WTC11 (cell line): ENCODE data around the gene SRPRB. TPM values are rescaled to one million over a fixed set of nuclear protein-coding genes. Genes with fewer than 3 reads are reported as not detected.

ENCODE experiments used
- ATAC-seq: fragments of 200-7000 bp; cut with Tn5 transposase; 2 replicates; pipeline ENCODE4 v1.10.0; 2021; ENCODE audit warnings: mild to moderate bottlenecking, moderate library complexity
- CTCF ChIA-PET: fragments of 300-600 bp; sonication (Branson Sonifier 250); formaldehyde crosslinking; loops from one replicate; lab custom pipeline; 2021; ENCODE audit warnings: antibody characterized with exemption; lab: Charles Lee
- POLR2A ChIA-PET: fragments of 350-600 bp; sonication (Branson Sonifier 250); formaldehyde crosslinking; loops from one replicate; lab custom pipeline; 2021; ENCODE audit warnings: antibody characterized with exemption; lab: Charles Lee
- DNase-seq: peaks from one replicate; pipeline ENCODE4 v3.0.0; 2021; ENCODE audit warnings: low spot score
- H3K27ac Mint-ChIP-seq: 2 replicates; pipeline ENCODE4 v1.8.0; 2021; ENCODE audit warnings: mixed read lengths
- H3K27me3 Mint-ChIP-seq: 2 replicates; pipeline ENCODE4 v1.8.0; 2021; ENCODE audit warnings: low read depth, mild to moderate bottlenecking, moderate library complexity, mixed read lengths
- H3K36me3 Mint-ChIP-seq: 2 replicates; pipeline ENCODE4 v1.8.0; 2021; ENCODE audit warnings: mixed read lengths
- H3K4me1 Mint-ChIP-seq: 2 replicates; pipeline ENCODE4 v1.8.0; 2022; ENCODE audit warnings: mixed read lengths
- H3K4me3 Mint-ChIP-seq: 2 replicates; pipeline ENCODE4 v1.8.0; 2021; ENCODE audit warnings: mild to moderate bottlenecking, moderate library complexity, mixed read lengths
- H3K9me3 Mint-ChIP-seq: 2 replicates; pipeline ENCODE4 v1.8.0; 2021; ENCODE audit warnings: mixed read lengths
- ARID4B ChIP-seq: sonication (generic); formaldehyde crosslinking; IDR thresholded peaks from 2 replicates; pipeline ENCODE4 v1.8.0; 2023; ENCODE audit warnings: missing genetic modification reagents, mild to moderate bottlenecking, borderline replicate concordance
- ATF1 ChIP-seq: sonication (generic); formaldehyde crosslinking; IDR thresholded peaks from 2 replicates; pipeline ENCODE4 v1.8.1; 2023; ENCODE audit warnings: mild to moderate bottlenecking, moderate library complexity, missing genetic modification reagents
- CTCF ChIP-seq: fragments of 200-600 bp; IDR thresholded peaks from 2 replicates; pipeline ENCODE4 v1.8.0; 2022; ENCODE audit warnings: antibody characterized with exemption
- E2F4 ChIP-seq: sonication (generic); formaldehyde crosslinking; IDR thresholded peaks from 2 replicates; pipeline ENCODE4 v1.8.1; 2022; ENCODE audit warnings: low read depth, mild to moderate bottlenecking, moderate library complexity, missing genetic modification reagents, borderline replicate concordance
- EMX1 ChIP-seq: fragments of 250-450 bp; sonication (Bioruptor Pico); IDR thresholded peaks from 2 replicates; pipeline ENCODE4 v1.8.0; 2021; ENCODE audit warnings: mild to moderate bottlenecking
- FOXP4 ChIP-seq: sonication (generic); formaldehyde crosslinking; IDR thresholded peaks from 2 replicates; pipeline ENCODE4 v1.8.0; 2022; ENCODE audit warnings: mild to moderate bottlenecking, missing genetic modification reagents
- MXD4 ChIP-seq: fragments of 250-450 bp; sonication (Bioruptor Pico); IDR thresholded peaks from 2 replicates; pipeline ENCODE4 v1.8.0; 2021; ENCODE audit warnings: mild to moderate bottlenecking, moderate library complexity, borderline replicate concordance
- PRRX2 ChIP-seq: fragments of 250-450 bp; sonication (Bioruptor Pico); IDR thresholded peaks from 2 replicates; pipeline ENCODE4 v1.8.0; 2021; ENCODE audit warnings: mild to moderate bottlenecking
- TP53 ChIP-seq: sonication (generic); formaldehyde crosslinking; IDR thresholded peaks from 2 replicates; pipeline ENCODE4 v1.8.1; 2023; ENCODE audit warnings: mild to moderate bottlenecking, missing genetic modification reagents
- USF1 ChIP-seq: sonication (generic); formaldehyde crosslinking; IDR thresholded peaks from 2 replicates; pipeline ENCODE4 v1.8.0; 2022; ENCODE audit warnings: mild to moderate bottlenecking, missing genetic modification reagents
- ZNF121 ChIP-seq: sonication (generic); formaldehyde crosslinking; IDR thresholded peaks from 2 replicates; pipeline ENCODE4 v1.8.0; 2023; ENCODE audit warnings: missing genetic modification reagents
- ZNF512 ChIP-seq: sonication (generic); formaldehyde crosslinking; IDR thresholded peaks from 2 replicates; pipeline ENCODE4 v1.8.1; 2022; ENCODE audit warnings: missing genetic modification reagents, borderline replicate concordance
- total RNA-seq: library from RNA; stranded (reverse); gene quantifications from 3 replicates; pipeline ENCODE4 v1.2.3, GENCODE V29; 2021

The SRPRB gene
- total RNA-seq, 1 experiment from 2014 or later, result 40.9 TPM

GRCh38 chr3:133836497-133837158 is 31.0 kb downstream of the SRPRB start:
- H3K27me3 Mint-ChIP-seq, result no peaks in the 10 kb centered on the region
- H3K36me3 Mint-ChIP-seq, result no peaks in the 10 kb centered on the region
- DNase-seq (no peak), ATAC-seq (no peak)
- TF ChIP-seq ZNF121 (CRISPR knock-in tag), result no peak
- no peak for TF ChIP-seq USF1 (CRISPR knock-in tag)
- no peak for TF ChIP-seq ARID4B
- no peak for TF ChIP-seq ZNF512 (CRISPR knock-in tag)
- no peak for TF ChIP-seq EMX1
- no peak for TF ChIP-seq ATF1 (CRISPR knock-in tag)
- no peak for TF ChIP-seq PRRX2 (CRISPR knock-in tag)
- TF ChIP-seq MXD4 (CRISPR knock-in tag), result no peak
- no peak for TF ChIP-seq E2F4 (CRISPR knock-in tag)
- no peak for TF ChIP-seq CTCF
- no peak for TF ChIP-seq TP53 (CRISPR knock-in tag)
- ChIA-PET CTCF (interaction anchor here (1.1 kb wide), 1 partner anchor 74 kb away, joined by 3 read pairs; no protein-coding TSS in a partner anchor), POLR2A (no interaction called here)
- H3K4me3 Mint-ChIP-seq, result no peak overlapping the region
- H3K27ac Mint-ChIP-seq, result no peak overlapping the region
- H3K4me1 Mint-ChIP-seq, result no peaks in the 10 kb centered on the region
- H3K9me3 Mint-ChIP-seq, result no peaks in the 10 kb centered on the region

- POLR2A ChIA-PET, result no interaction called here
- Mint-ChIP-seq H3K36me3 (no peaks in the 10 kb centered on the region), H3K4me3 (no peak overlapping the region), H3K27me3 (no peaks in the 10 kb centered on the region), H3K27ac (no peak overlapping the region), H3K9me3 (no peaks in the 10 kb centered on the region), H3K4me1 (no peaks in the 10 kb centered on the region)
- no peak for TF ChIP-seq FOXP4 (CRISPR knock-in tag)
- ATAC-seq, result no peak
- DNase-seq, result no peak
- CTCF ChIA-PET, result no interaction called here
Observed at GRCh38 chr3:133837487-133838295, 32.1 kb downstream of the SRPRB start.
